Common myeloid progenitor, CD34-positive (primary cell): ENCODE measurements around the gene IL9.

ENCODE experiments used
- CTCF ChIA-PET: fragments of 350-600 bp; sonication (Branson Sonifier 250); formaldehyde crosslinking; loops from one replicate; lab custom pipeline; 2021; ENCODE audit warnings: antibody characterized with exemption; lab: Charles Lee
- POLR2A ChIA-PET: fragments of 350-600 bp; sonication (Branson Sonifier 250); formaldehyde crosslinking; loops from one replicate; lab custom pipeline; 2021; ENCODE audit warnings: antibody characterized with exemption; lab: Charles Lee
- DNase-seq, 3 donors: peaks; one replicate each; pipeline versions ENCODE4 v3.0.0 to v3.0.0-alpha.2; 2013
- H3K27ac ChIP-seq, 2 experiments: 1 replicate in 1 of 2; 2 replicates in 1 of 2; pipeline ENCODE4 v1.7.0; 2013; ENCODE audit warnings: inconsistent platforms in 2 of 2, low read length in 2 of 2, mild to moderate bottlenecking in 2 of 2, low read depth in 1 of 2, moderate library complexity in 1 of 2; ENCODE audit not compliant: severe bottlenecking in 2 of 2, insufficient read depth in 1 of 2, poor library complexity in 1 of 2
- H3K27me3 ChIP-seq, 5 experiments: replicated peaks in 2 of 5; 1 replicate in 3 of 5; 2 replicates in 2 of 5; pipeline versions ENCODE4 v1.6.1 to v1.7.0; 2013; ENCODE audit warnings: low read length in 4 of 5, mild to moderate bottlenecking in 2 of 5, moderate library complexity in 2 of 5, inconsistent platforms in 1 of 5; ENCODE audit not compliant: insufficient read depth in 5 of 5, control insufficient read depth in 4 of 5
- H3K36me3 ChIP-seq, 4 experiments: 1 replicate in 2 of 4; 2 replicates in 2 of 4; pipeline versions ENCODE4 v1.6.1 to v1.7.0; 2013; ENCODE audit warnings: low read length in 3 of 4, control low read depth in 1 of 4, mild to moderate bottlenecking in 1 of 4; ENCODE audit not compliant: control insufficient read depth in 4 of 4, insufficient read depth in 4 of 4
- H3K4me1 ChIP-seq, 4 experiments: 1 replicate in 3 of 4; 2 replicates in 1 of 4; pipeline versions ENCODE4 v1.6.1 to v1.7.1; 2013; ENCODE audit warnings: low read length in 3 of 4, mild to moderate bottlenecking in 3 of 4, control low read depth in 1 of 4, inconsistent platforms in 1 of 4, moderate library complexity in 1 of 4; ENCODE audit not compliant: control insufficient read depth in 4 of 4, insufficient read depth in 4 of 4; ENCODE audit errors: control extremely low read depth in 1 of 4
- H3K4me3 ChIP-seq, 7 experiments: 1 replicate in 4 of 7; 2 replicates in 3 of 7; pipeline versions ENCODE4 v1.5.1 to v1.7.0; 2013; ENCODE audit warnings: mild to moderate bottlenecking in 7 of 7, low read length in 6 of 7, moderate library complexity in 6 of 7, inconsistent platforms in 2 of 7, low read depth in 2 of 7, control low read depth in 1 of 7; ENCODE audit not compliant: insufficient read depth in 4 of 7, control insufficient read depth in 1 of 7; ENCODE audit errors: extremely low read depth in 1 of 7
- H3K9me3 ChIP-seq, 5 experiments: 1 replicate in 4 of 5; 2 replicates in 1 of 5; pipeline versions ENCODE4 v1.6.1 to v1.7.1; 2013; ENCODE audit warnings: low read length in 4 of 5, mild to moderate bottlenecking in 2 of 5, inconsistent platforms in 1 of 5, low read depth in 1 of 5, moderate library complexity in 1 of 5; ENCODE audit not compliant: control insufficient read depth in 4 of 5, insufficient read depth in 2 of 5; ENCODE audit errors: control extremely low read depth in 1 of 5
- WGBS: methylation state at CpG from one replicate; pipeline ENCODE4 v1.1.5; 2013; ENCODE audit not compliant: insufficient coverage; 5-methylcytosine and 5-hydroxymethylcytosine counted together

The IL9 gene

DNA sequence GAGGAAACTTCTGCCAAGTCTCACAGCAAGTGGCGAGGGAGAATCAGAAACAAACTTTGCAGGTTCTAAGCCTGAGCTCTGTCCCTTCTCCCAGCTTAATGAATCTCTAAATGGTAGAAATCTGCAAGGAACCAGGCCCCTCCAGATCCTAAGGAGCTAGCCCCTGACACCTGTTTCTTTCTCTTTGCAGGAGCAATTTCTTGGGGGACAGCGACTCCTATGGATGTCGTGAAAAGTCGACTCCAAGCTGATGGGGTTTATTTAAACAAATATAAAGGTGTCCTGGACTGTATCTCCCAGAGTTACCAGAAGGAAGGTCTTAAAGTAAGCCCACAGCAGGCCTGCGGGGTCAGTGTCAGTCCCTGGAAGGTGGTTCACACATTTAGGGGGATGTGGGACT, 21.8 kb downstream of the IL9 start:
- H3K36me3 ChIP-seq = no peaks in the 10 kb centered on the region
- WGBS = 66% methylated on average over 3 of the region's 5 CpGs
- no peaks in the 10 kb centered on the region for H3K4me1 ChIP-seq
- no peak overlapping the region for H3K4me3 ChIP-seq
- CTCF ChIA-PET = interaction anchor here (0.9 to 1.0 kb wide), 2 partner anchors 9 to 188 kb away, joined by 3 to 4 read pairs; no protein-coding TSS in a partner anchor
- no peak for DNase-seq
- POLR2A ChIA-PET = no interaction called here
- peaks cover 0 to 14% (median 4%) of the 10 kb centered on the region in 5 experiments for H3K27me3 ChIP-seq
- no peaks in the 10 kb centered on the region for H3K9me3 ChIP-seq
- no peak overlapping the region for H3K27ac ChIP-seq

- Histone ChIP-seq H3K4me1 (no peaks in the 10 kb centered on the region), H3K27me3 (peaks cover 0 to 18% (median 5%) of the 10 kb centered on the region in 5 experiments), H3K9me3 (no peaks in the 10 kb centered on the region), H3K27ac (no peak overlapping the region), H3K4me3 (no peak overlapping the region), H3K36me3 (no peaks in the 10 kb centered on the region)
- DNase-seq = no peak
- ChIA-PET CTCF (no interaction called here), POLR2A (no interaction called here)
- 99% methylated on average over 7 of the region's 11 CpGs for WGBS
Observed at GRCh38 chr5:135871268-135871915, 24.2 kb downstream of the IL9 start.

DNA sequence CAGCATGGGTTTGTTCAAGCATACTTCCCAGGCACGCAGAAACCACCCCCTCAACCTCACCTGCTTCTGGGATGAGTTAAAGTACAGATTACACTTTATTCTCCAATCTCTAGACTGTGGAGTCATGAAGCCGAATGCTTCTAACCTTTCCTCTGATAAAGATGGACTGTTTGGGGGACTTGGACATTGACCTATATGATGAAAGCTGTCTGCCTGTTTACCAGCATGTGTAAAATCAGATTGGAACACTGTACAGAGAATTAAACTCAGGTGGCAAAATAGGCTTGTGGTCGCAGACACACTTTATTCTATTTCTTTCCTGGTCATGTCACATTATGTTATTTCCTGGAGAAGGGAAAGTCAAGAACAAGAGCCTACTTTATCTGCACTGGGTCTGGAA, 25.7 kb downstream of the IL9 start:
- no peak overlapping the region for H3K4me3 ChIP-seq
- POLR2A ChIA-PET = no interaction called here
- H3K27ac ChIP-seq = no peak overlapping the region
- peaks cover 0 to 18% (median 6%) of the 10 kb centered on the region in 5 experiments for H3K27me3 ChIP-seq
- no peaks in the 10 kb centered on the region for H3K36me3 ChIP-seq
- H3K4me1 ChIP-seq = no peaks in the 10 kb centered on the region
- 90% methylated on average over 2 of the region's 3 CpGs for WGBS
- DNase-seq = no peak
- CTCF ChIA-PET = interaction anchor here (1.1 kb wide), 1 partner anchor 31 kb away, joined by 4 read pairs; no protein-coding TSS in a partner anchor
- H3K9me3 ChIP-seq = no peaks in the 10 kb centered on the region

DNA sequence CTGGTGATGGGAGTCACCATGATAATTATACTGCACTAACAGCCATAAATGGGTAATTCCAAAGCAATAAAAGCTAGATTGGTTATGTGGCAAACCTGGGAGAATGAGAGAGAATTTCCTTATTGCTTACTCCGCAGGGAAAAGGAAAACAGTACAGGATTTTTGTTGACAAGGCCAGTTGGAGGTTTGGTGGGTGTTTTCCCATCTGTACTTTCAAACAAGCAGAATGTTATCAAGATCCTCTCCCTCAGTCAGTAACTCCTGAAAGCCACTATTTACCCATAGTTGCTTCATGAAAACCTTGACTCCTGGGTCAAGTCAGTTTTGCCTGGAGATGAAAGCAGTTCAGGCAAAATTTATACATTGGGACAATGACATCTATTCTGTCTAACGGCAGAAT, 26.4 kb downstream of the IL9 start:
- Histone ChIP-seq H3K27ac (no peak overlapping the region), H3K27me3 (peaks cover 0 to 17% (median 4%) of the 10 kb centered on the region in 5 experiments), H3K4me1 (no peaks in the 10 kb centered on the region), H3K36me3 (no peaks in the 10 kb centered on the region), H3K9me3 (no peaks in the 10 kb centered on the region), H3K4me3 (no peak overlapping the region)
- ChIA-PET POLR2A (no interaction called here), CTCF (no interaction called here)
- WGBS = 75% methylated on average over 2 of the region's 2 CpGs
- DNase-seq = no peak

DNA sequence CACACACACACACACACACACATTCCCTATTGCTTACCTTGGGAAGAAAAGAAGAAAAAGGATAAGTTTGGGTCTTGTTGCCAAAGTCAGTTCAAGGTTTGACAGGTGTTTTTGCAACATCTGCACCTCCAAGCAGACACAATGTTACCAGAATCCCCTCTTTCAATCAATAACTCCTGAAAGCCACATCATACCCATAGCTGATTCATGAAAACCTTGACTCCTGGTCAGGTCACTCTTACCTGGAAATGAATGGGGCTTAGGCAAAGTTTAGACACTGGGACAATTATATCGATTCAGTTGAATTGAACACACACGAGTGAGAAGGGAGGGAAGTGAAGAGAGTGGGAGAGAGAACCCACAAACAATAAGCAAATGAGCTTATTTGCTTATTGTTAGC, 27.0 kb downstream of the IL9 start:
- 100% methylated on average over 1 of the region's 2 CpGs for WGBS
- H3K36me3 ChIP-seq = no peaks in the 10 kb centered on the region
- ChIA-PET CTCF (no interaction called here), POLR2A (no interaction called here)
- no peak for DNase-seq
- no peak overlapping the region for H3K27ac ChIP-seq
- no peak overlapping the region for H3K4me3 ChIP-seq
- H3K9me3 ChIP-seq = no peaks in the 10 kb centered on the region
- no peaks in the 10 kb centered on the region for H3K4me1 ChIP-seq
- peaks cover 0 to 13% (median 4%) of the 10 kb centered on the region in 5 experiments for H3K27me3 ChIP-seq

DNA sequence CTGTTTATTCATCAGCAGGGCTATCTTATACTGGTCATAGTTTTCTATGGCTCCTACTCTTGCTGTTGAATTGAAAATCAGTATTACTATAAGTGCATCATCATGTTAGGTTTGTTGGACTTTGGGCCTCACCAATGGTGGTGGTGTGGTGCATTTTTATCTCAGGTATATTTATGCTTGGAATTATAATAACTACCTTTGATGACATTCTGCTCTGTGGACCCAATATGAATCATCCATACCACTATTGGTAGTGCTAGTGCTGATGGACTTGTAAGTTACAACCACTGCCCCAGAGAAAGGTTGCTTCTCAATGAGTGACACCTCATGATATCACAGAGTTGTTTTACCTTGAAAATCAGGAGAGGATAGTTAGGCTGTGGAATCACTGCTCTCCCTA, 28.0 kb downstream of the IL9 start:
- H3K4me3 ChIP-seq = no peak overlapping the region
- ChIA-PET POLR2A (no interaction called here), CTCF (no interaction called here)
- no peak overlapping the region for H3K27ac ChIP-seq
- no peaks in the 10 kb centered on the region for H3K9me3 ChIP-seq
- no peaks in the 10 kb centered on the region for H3K36me3 ChIP-seq
- no peaks in the 10 kb centered on the region for H3K4me1 ChIP-seq
- H3K27me3 ChIP-seq = peaks cover 0 to 11% (median 4%) of the 10 kb centered on the region in 5 experiments
- no peak for DNase-seq

- CTCF ChIA-PET = no interaction called here
- H3K36me3 ChIP-seq = no peaks in the 10 kb centered on the region
- H3K4me3 ChIP-seq = no peak overlapping the region
- POLR2A ChIA-PET = no interaction called here
- H3K9me3 ChIP-seq = no peaks in the 10 kb centered on the region
- no peak for DNase-seq
- WGBS = 100% methylated on average over 1 of the region's 2 CpGs
- H3K27ac ChIP-seq = no peak overlapping the region
- H3K27me3 ChIP-seq = peaks cover 0 to 15% (median 4%) of the 10 kb centered on the region in 5 experiments
- H3K4me1 ChIP-seq = no peaks in the 10 kb centered on the region
Observed at GRCh38 chr5:135866016-135866415, 29.6 kb downstream of the IL9 start.
